Muscle of back (tissue), 13 donors: ENCODE results near the gene MAP6D1. TPM values are rescaled to one million over a fixed set of nuclear protein-coding genes. Genes with fewer than 3 reads are reported as not detected.

Source experiments
- DNase-seq, 3 donors: peaks; one replicate each; pipeline versions ENCODE4 v3.0.0 to v3.0.0-alpha.2; 2013
- long read RNA-seq, 9 donors: transcript quantifications; one replicate each; lab custom pipeline, GENCODE V29; 2026
- polyA plus RNA-seq, 10 donors: library from polyadenylated mRNA; unstranded; fragments of 120-200 nt; gene quantifications; one replicate each; pipeline ENCODE4 v1.2.1, GENCODE V29; 2013; ENCODE audit not compliant: insufficient read length in 10 of 10

The MAP6D1 gene
- polyA plus RNA-seq, result 10 to 100 TPM in 9 of 10 donors, 1 to 10 TPM in 1; 9.4 to 31.4 (median 23.4) TPM
- long read RNA-seq, donor 1, transcript MAP6D1-201 (3 exons, 2,111 nt), result major isoform, 15 of 20 reads
- long read RNA-seq, donor 1, partial matches to known transcripts, result 0 of 20 reads
- long read RNA-seq, donor 1, other reads (novel, unspliced or antisense), result 0 of 20 reads
- long read RNA-seq, donor 2, transcript MAP6D1-201 (3 exons, 2,111 nt), result major isoform, 15 of 19 reads
- long read RNA-seq, donor 2, partial matches to known transcripts, result 0 of 19 reads
- long read RNA-seq, donor 2, other reads (novel, unspliced or antisense), result 0 of 19 reads
- long read RNA-seq, donor 3, result 0 reads
- long read RNA-seq, donor 4, transcript MAP6D1-201 (3 exons, 2,111 nt), result major isoform, 10 of 11 reads
- long read RNA-seq, donor 4, partial matches to known transcripts, result 0 of 11 reads
- long read RNA-seq, donor 4, other reads (novel, unspliced or antisense), result 0 of 11 reads
- long read RNA-seq, donor 5, transcript MAP6D1-201 (3 exons, 2,111 nt), result major isoform, 10 of 11 reads
- long read RNA-seq, donor 5, partial matches to known transcripts, result 0 of 11 reads
- long read RNA-seq, donor 5, other reads (novel, unspliced or antisense), result 0 of 11 reads
- long read RNA-seq, donor 6, transcript MAP6D1-201 (3 exons, 2,111 nt), result major isoform, 10 of 14 reads
- long read RNA-seq, donor 6, partial matches to known transcripts, result 0 of 14 reads
- long read RNA-seq, donor 6, other reads (novel, unspliced or antisense), result 0 of 14 reads
- long read RNA-seq, donor 7, transcript MAP6D1-201 (3 exons, 2,111 nt), result major isoform, 19 of 20 reads
- long read RNA-seq, donor 7, partial matches to known transcripts, result 0 of 20 reads
- long read RNA-seq, donor 7, other reads (novel, unspliced or antisense), result 0 of 20 reads
- long read RNA-seq, donor 8, transcript MAP6D1-201 (3 exons, 2,111 nt), result major isoform, 8 of 8 reads
- long read RNA-seq, donor 8, partial matches to known transcripts, result 0 of 8 reads
- long read RNA-seq, donor 8, other reads (novel, unspliced or antisense), result 0 of 8 reads
- long read RNA-seq, donor 9, partial matches to known transcripts, result 0 of 1 reads
- long read RNA-seq, donor 9, other reads (novel, unspliced or antisense), result 0 of 1 reads

GRCh38 chr3:183825456-183826161 lies at the start of gene MAP6D1:
Gene MAP6D1, minus strand, starts transcription at chr3:183825577. Its CDS starts 30 bp downstream, at chr3:183825547.
- peak; percentile 58 to 76 (median 63) for DNase-seq

- no peak for DNase-seq
Measured at GRCh38 chr3:183873914-183874313, 48.5 kb upstream of the MAP6D1 start.

DNA sequence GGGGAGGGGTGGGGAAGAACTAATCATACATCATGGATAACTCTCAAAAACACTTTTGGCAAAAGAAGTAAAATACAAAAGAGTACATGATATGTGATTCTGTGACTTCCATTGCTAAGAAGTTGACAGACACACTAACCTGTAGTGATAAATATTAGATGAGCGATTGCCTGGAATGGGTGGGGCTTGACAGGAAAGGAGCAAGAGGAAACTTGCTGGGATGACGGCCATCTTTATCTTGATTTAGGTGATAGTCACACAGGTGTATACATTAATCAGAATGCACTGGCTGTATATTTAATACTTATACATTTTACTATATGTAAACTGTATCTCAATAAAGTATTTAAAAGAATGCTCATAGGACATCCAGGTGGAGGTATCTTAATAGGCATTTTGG lies 46.2 kb upstream of the MAP6D1 start:
- no peak for DNase-seq

DNA sequence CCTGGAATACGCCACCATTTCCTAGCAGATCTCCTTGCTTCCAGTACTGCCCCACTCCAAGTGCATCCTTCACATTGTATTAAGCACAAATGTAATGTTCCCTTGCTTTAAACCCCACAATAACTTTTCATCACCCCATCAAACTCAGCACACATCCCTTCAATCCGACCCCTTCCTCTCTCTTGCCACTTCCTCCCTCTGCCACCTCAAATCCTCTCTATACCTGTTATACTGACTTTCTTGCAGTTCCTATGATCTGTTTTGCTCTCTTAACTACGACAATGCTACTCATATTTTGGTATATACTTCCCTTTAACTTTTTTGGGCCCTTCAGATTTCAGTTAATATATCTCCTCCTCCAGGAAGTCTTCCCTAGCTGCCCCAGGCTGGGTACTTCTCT lies 45.2 kb upstream of the MAP6D1 start:
- DNase-seq, result no peak

DNA sequence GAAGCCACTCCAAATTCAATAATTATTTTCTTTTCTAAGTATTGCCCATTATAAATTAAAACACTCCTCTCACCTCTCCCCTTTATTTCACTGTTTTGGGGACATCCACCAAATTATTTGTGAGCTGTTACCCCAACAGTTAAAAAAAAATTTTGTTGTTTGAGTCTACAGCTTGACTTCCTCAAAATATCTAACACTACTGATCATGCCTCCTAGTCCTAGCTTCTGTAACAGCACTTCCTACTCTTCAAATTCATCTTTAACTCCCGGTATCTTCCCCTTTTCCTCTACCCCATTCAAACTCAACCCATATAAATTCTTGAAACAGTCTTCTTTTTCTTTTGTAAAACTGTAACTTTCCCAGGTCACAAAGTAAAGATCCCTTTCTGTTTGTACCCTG lies 43.4 kb upstream of the MAP6D1 start:
- no peak for DNase-seq

DNA sequence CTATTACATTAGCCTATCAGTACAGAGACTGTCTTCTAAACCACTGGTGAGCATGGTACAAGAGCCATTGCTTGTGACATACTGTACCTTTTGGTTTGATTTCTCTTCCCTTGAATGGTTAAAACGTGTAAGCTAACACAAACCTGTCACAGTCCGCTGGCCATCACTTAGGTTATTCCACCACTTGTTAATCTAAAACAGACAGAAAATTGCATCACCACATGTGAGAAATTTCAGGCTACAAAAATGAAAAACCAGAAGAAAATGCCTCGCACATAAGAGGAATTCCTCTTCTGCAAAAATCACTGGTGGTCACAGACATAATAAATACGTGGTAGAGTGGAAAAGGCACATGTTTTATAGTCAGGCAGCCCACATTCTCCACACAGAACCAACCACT lies 37.2 kb upstream of the MAP6D1 start:
- no peak for DNase-seq

DNA sequence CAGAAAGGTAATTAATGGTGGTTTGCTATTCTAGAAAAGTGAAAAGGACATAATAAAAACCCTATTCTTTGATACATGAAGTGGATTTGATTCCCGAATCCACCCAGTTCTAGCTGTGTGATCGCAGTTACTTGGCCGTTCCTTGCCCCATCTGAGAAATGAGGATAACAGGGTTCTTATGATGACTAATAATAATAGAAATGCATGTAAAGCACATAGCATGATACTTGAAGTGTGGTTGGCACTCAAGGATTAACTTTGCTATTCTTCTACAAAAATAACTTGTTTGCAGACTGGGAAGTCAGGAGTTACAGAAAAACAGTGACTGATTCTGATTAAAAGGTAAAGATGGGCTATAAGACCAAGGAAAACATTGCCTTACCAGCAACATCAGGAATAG lies 32.5 kb upstream of the MAP6D1 start:
- no peak for DNase-seq

GRCh38 chr3:183854318-183855035 lies 29.1 kb upstream of the MAP6D1 start:
- no peak for DNase-seq

DNA sequence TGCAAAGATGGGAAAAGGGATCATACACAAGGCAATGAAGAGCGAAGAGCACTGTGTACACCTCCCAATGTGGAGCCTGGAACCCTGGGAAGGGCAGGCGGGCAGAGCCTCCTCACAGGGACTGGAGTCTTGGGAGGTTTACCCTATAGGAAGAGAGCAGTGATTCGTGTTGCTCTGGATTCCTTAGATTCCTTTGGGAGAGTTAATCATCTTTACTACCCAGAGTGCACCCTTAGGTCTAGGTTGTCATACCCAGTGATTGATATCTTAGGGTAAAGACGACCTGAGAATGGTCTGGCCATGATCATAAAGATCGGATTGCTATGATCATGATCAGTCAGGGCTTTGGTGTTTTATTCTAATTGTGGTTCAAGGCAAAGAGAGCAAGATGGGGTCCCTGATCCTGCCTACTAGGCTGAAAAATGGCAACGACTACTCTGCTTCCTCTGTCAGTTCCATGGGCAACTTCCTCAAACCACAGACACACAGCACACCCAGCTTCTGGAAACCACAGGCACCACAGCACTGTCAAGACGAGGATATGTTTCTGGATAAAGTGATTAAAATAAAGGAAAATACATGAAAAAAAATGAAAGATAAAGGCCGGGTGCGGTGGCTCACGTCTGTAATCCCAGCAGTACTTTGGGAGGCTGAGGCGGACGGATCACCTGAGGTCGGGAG lies 20.4 kb upstream of the MAP6D1 start:
- DNase-seq, result no peak

- DNase-seq, result no peak
Measured at GRCh38 chr3:183845090-183845489, 19.7 kb upstream of the MAP6D1 start.

GRCh38 chr3:183844606-183845005 lies 19.2 kb upstream of the MAP6D1 start:
- peak in 1 of 3 donors; percentile 43 for DNase-seq

GRCh38 chr3:183839751-183840150 lies 14.4 kb upstream of the MAP6D1 start:
- DNase-seq, result no peak

- no peak for DNase-seq
Measured at GRCh38 chr3:183837894-183838293, 12.5 kb upstream of the MAP6D1 start.

GRCh38 chr3:183837390-183837789 lies 12.0 kb upstream of the MAP6D1 start:
- DNase-seq, result no peak

DNA sequence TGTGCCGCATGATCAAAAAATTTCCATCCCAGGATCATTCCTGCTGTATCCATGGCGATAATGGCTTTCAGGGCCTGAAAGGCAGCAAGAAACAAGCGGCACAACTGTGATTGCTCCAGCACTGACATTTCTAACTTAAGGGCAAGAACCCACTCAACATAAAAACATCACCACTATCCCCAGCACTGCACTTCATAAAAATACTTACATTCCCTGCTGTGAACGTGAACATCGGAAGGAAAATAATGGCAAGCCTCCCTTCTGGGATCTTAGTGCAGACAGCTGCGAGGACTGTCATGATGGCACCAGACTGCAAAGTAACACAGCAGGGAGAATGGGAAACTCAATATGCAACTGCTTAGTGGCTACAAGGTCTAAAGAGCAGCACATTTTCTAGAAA lies 8.1 kb upstream of the MAP6D1 start:
- no peak for DNase-seq

DNA sequence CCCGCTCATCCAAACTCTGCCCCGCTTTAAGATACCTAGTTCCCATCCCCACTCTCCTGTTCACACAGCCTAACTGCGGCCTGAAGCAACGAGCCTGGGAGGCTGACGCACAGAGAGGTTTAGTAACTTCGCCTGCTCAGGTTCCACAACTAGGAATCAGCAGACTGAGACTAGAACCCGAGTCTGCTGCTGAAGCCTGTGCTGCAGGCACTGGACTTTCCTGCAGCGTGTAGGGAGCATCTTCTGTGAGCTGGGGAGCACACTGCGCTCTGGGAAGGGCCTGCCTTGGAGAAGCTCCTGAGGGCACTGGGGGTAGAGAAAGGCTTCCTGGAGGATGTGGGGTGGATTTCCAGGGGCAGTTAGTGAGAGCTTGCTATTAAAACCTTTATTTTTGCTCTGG lies 4.8 kb upstream of the MAP6D1 start:
- DNase-seq, result no peak

DNA sequence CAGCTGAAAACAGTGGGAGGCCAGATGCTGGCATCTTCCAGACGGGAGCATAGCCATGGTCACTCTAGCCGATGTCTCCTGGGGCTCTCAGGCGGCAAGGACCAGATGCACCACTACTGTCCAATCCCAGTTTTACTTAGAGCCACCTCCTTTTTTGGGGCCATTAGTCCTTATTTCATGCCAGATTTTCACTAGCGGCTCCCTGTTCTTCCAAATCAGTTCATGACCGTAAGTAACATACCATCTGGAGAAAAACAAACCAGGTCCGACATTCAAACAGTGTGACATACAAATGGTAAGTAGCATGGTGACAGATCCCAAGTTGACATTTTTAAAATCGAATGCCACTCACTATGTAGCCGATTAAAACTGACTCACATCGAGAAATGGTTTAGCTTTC lies 4.1 kb upstream of the MAP6D1 start:
- DNase-seq, result no peak

DNA sequence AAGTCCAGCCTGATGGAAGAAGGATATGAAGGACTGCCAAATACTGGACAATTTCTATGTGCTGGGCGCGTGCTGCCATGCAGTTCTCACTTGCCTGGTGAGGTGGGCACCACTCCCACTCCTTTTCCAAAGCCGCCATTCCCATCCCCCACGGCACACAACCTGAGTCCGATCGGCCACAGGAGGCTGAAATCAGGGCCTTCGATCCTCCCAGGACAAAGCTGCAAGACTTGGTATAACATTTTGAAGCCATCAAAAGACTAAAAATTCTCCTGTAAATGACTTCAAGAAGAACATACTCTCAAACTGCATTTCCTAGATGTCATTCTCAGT lies 3.1 kb upstream of the MAP6D1 start:
- DNase-seq, result no peak

DNA sequence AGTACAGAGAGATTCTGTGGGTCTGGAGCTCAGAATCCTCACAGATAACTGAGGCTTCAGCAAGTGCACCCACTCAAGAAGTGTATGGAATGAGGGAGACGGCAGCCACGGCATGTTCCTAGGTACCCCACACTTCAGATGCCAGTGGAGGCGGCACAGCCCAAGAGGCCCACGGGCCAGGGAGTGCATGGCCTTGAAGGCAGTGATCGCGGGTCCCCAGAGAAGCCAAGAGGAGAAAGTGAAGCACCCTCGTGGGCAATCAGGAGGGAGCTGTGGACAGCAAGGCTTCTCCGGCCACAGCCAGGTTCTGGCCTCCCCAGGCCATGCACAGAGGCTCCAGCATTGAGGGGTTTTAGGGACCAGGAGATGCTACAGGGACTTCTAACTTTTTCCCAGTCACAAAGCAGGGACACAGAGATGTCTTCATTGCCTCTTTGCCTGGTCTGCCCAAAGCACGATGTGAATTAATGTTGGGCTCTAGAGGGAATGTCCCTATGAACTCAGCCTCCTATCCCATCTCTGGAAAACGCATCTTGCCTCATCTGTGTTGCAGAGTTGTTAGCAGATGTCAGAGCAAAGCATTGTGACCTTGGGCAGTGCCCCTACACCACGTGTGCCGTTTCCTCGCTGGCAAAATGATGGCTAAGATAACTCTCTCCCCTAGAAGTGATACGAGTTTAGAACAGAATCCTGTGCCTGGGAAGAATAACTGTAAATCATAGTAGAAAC lies 2.6 kb upstream of the MAP6D1 start:
- no peak for DNase-seq
